OCI-LY7 (cell line): ENCODE measurements around the gene ZNF79. TPM values are rescaled to one million over a fixed set of nuclear protein-coding genes. Genes with fewer than 3 reads are reported as not detected.

Source experiments
- BruUV-seq: library from RNA; stranded (reverse); fragments of 400-500 nt; replicated peaks from 2 replicates; lab custom pipeline; 2021; lab: Mats Ljungman, UMichigan
- CTCF ChIA-PET: fragments of 300-600 bp; sonication (Branson Sonifier 250); formaldehyde crosslinking; loops from one replicate; lab custom pipeline; 2022; ENCODE audit warnings: antibody characterized with exemption; ENCODE audit not compliant: unreplicated experiment; lab: Charles Lee
- POLR2A ChIA-PET: fragments of 300-600 bp; sonication (Branson Sonifier 250); formaldehyde crosslinking; loops from one replicate; lab custom pipeline; 2022; ENCODE audit warnings: antibody characterized with exemption; lab: Charles Lee
- DNase-seq: peaks from one replicate; pipeline ENCODE4 v3.0.0-alpha.2; 2015; ENCODE audit warnings: low spot score
- H2AFZ ChIP-seq: fragments of 200-600 bp; sonication (generic), shearing (Covaris generic); 2 replicates; pipeline ENCODE4 v1.6.1; 2014; ENCODE audit warnings: mild to moderate bottlenecking, antibody characterized with exemption, low read length, moderate library complexity
- H3K27ac ChIP-seq: fragments of 200-600 bp; sonication (generic); 2 replicates; pipeline ENCODE4 v1.5.1; 2014; ENCODE audit warnings: mixed run types, low read depth, mild to moderate bottlenecking, moderate library complexity, low read length, inconsistent platforms; ENCODE audit not compliant: poor library complexity, severe bottlenecking
- H3K36me3 ChIP-seq: fragments of 200-600 bp; sonication (generic); 2 replicates; pipeline ENCODE4 v1.6.1; 2014; ENCODE audit warnings: mild to moderate bottlenecking, antibody characterized with exemption, low read length, moderate library complexity, mixed read lengths; ENCODE audit not compliant: insufficient read depth
- H3K4me1 ChIP-seq: fragments of 200-600 bp; sonication (generic); 2 replicates; pipeline ENCODE4 v1.5.1; 2014; ENCODE audit warnings: mild to moderate bottlenecking, low read length; ENCODE audit not compliant: insufficient read depth, poor library complexity, severe bottlenecking
- H3K4me2 ChIP-seq: fragments of 200-600 bp; sonication (generic); 2 replicates; pipeline ENCODE4 v1.6.1; 2014; ENCODE audit warnings: mild to moderate bottlenecking, low read length
- H3K4me3 ChIP-seq: fragments of 200-600 bp; sonication (generic); 2 replicates; pipeline ENCODE4 v1.5.1; 2014; ENCODE audit warnings: mild to moderate bottlenecking, low read depth, low read length; ENCODE audit not compliant: poor library complexity, severe bottlenecking
- H3K79me2 ChIP-seq: fragments of 200-600 bp; sonication (generic); 2 replicates; pipeline ENCODE4 v1.6.1; 2016; ENCODE audit warnings: low read depth, mild to moderate bottlenecking, low read length, moderate library complexity, mixed read lengths; ENCODE audit not compliant: insufficient read depth
- H3K9me2 ChIP-seq: fragments of 200-600 bp; sonication (generic); 2 replicates; pipeline ENCODE4 v1.6.1; 2016; ENCODE audit warnings: mild to moderate bottlenecking, low read length, mixed read lengths; ENCODE audit not compliant: insufficient read depth
- H3K9me3 ChIP-seq: fragments of 200-600 bp; sonication (generic); 2 replicates; pipeline ENCODE4 v1.6.1; 2014; ENCODE audit warnings: mild to moderate bottlenecking, mixed run types, low read length, mixed read lengths
- H4K20me1 ChIP-seq: fragments of 200-600 bp; sonication (generic); 2 replicates; pipeline ENCODE4 v1.6.1; 2014; ENCODE audit warnings: mild to moderate bottlenecking, antibody characterized with exemption, low read length, moderate library complexity, mixed read lengths; ENCODE audit not compliant: insufficient read depth
- EZH2phosphoT487 ChIP-seq: fragments of 200-600 bp; sonication (generic); IDR thresholded peaks from 2 replicates; pipeline ENCODE4 v1.6.1; 2018; ENCODE audit warnings: low read depth, borderline replicate concordance, mild to moderate bottlenecking, mixed run types, antibody characterized with exemption, low read length, moderate library complexity, mixed read lengths
- intact Hi-C: fragments of 100-400 bp; cut with micrococcal nuclease; formaldehyde crosslinking; loops from one replicate; pipeline ENCODE4 v1.10.0; 2022; ENCODE audit not compliant: unreplicated experiment
- total RNA-seq, 2 experiments: library from RNA; depleted of rRNA in 1 of 2; stranded (reverse); fragments of >200 nt in 1 of 2; shearing (Covaris generic) in 1 of 2; gene quantifications; 2 replicates each; pipeline ENCODE4 v1.2.3, GENCODE V29; 2014 to 2022
- TF ChIP-seq, protein P1 (sequence below): fragments of 200-600 bp; sonication (generic); conservative IDR thresholded peaks from 2 replicates; pipeline ENCODE4 v1.5.1; 2014; ENCODE audit warnings: mild to moderate bottlenecking, antibody characterized with exemption, low read length, moderate library complexity, mixed read lengths

The ZNF79 gene
- total RNA-seq, 2 experiments from 2014 or later, result 9.4 to 14.9 TPM

DNA sequence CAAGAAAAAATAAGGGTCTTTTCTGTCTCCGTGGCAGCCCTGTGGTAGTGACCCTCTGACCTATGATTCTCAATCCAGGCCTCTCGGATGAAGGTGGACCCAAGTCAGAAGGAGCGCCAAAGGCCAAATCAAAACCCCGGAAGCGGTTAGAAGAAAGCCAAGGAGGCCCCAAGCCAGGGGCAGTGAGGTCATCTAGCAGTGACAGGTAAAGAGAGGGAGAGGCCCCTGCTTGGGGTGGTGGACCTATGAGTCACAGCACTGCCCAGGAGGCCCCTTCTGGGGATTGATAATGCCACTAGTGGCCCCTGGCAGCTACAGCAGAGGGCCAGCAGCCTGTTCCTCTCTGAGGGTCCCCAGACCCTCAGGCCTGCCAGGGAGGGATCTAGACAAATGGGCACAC is 33.6 kb upstream of the ZNF79 start:
- Histone ChIP-seq H3K9me2 (no peaks in the 10 kb centered on the region), H3K4me2 (no peak overlapping the region)
- CTCF ChIA-PET, result no interaction called here

GRCh38 chr9:127392166-127392565 is 32.0 kb upstream of the ZNF79 start:
- Histone ChIP-seq H3K4me2 (no peak overlapping the region), H3K9me2 (no peaks in the 10 kb centered on the region), H3K4me1 (peaks cover 13% of the 10 kb centered on the region), H3K9me3 (no peaks in the 10 kb centered on the region), H3K79me2 (no peaks in the 10 kb centered on the region), H3K27ac (no peak overlapping the region), H3K36me3 (no peaks in the 10 kb centered on the region), H3K4me3 (no peak overlapping the region), H4K20me1 (no peaks in the 10 kb centered on the region), H2AFZ (no peak overlapping the region)
- CTCF ChIA-PET, result no interaction called here
- no peak for DNase-seq
- no peak for TF ChIP-seq EZH2phosphoT487
- TF ChIP-seq, protein P1, sequence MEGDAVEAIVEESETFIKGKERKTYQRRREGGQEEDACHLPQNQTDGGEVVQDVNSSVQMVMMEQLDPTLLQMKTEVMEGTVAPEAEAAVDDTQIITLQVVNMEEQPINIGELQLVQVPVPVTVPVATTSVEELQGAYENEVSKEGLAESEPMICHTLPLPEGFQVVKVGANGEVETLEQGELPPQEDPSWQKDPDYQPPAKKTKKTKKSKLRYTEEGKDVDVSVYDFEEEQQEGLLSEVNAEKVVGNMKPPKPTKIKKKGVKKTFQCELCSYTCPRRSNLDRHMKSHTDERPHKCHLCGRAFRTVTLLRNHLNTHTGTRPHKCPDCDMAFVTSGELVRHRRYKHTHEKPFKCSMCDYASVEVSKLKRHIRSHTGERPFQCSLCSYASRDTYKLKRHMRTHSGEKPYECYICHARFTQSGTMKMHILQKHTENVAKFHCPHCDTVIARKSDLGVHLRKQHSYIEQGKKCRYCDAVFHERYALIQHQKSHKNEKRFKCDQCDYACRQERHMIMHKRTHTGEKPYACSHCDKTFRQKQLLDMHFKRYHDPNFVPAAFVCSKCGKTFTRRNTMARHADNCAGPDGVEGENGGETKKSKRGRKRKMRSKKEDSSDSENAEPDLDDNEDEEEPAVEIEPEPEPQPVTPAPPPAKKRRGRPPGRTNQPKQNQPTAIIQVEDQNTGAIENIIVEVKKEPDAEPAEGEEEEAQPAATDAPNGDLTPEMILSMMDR, result no peak
- no TSS peak for BruUV-seq
- intact Hi-C loops, result loop anchor here (10.0 kb wide), 1 partner anchor 117 kb away; no protein-coding TSS in a partner anchor
- POLR2A ChIA-PET, result no interaction called here

More for the DNA sequence above, 33.6 kb upstream of the ZNF79 start:
- no peaks in the 10 kb centered on the region for H3K36me3 ChIP-seq
- no peak overlapping the region for H3K27ac ChIP-seq
- no peak for DNase-seq
- no peaks in the 10 kb centered on the region for H4K20me1 ChIP-seq
- peaks cover 6% of the 10 kb centered on the region for H3K4me1 ChIP-seq
- no peak overlapping the region for H3K4me3 ChIP-seq
- POLR2A ChIA-PET, result no interaction called here
- H3K9me3 ChIP-seq, result no peaks in the 10 kb centered on the region
- intact Hi-C loops, result loop anchor here (10.0 kb wide), 1 partner anchor 116 kb away; no protein-coding TSS in a partner anchor
- TF ChIP-seq, protein P1, result no peak
- TF ChIP-seq EZH2phosphoT487, result no peak
- H2AFZ ChIP-seq, result no peak overlapping the region
- BruUV-seq, result no TSS peak
- H3K79me2 ChIP-seq, result no peaks in the 10 kb centered on the region

GRCh38 chr9:127392976-127393375 is 31.2 kb upstream of the ZNF79 start:
- no peak overlapping the region for H3K27ac ChIP-seq
- no peak for DNase-seq
- intact Hi-C loops, result loop anchor here (10.0 kb wide), 1 partner anchor 118 kb away; no protein-coding TSS in a partner anchor
- ChIA-PET CTCF (no interaction called here), POLR2A (no interaction called here)
- no peaks in the 10 kb centered on the region for H3K79me2 ChIP-seq
- H3K36me3 ChIP-seq, result no peaks in the 10 kb centered on the region
- TF ChIP-seq, protein P1, result no peak
- TF ChIP-seq EZH2phosphoT487, result no peak
- H4K20me1 ChIP-seq, result no peaks in the 10 kb centered on the region
- H3K4me2 ChIP-seq, result no peak overlapping the region
- H2AFZ ChIP-seq, result no peak overlapping the region
- H3K9me3 ChIP-seq, result no peaks in the 10 kb centered on the region
- H3K9me2 ChIP-seq, result no peaks in the 10 kb centered on the region
- BruUV-seq, result no TSS peak
- H3K4me1 ChIP-seq, result peaks cover 16% of the 10 kb centered on the region
- no peak overlapping the region for H3K4me3 ChIP-seq
